Activated naive CD4-positive, alpha-beta T cell treated with anti-CD3 and anti-CD28 coated beads for 36 hours (primary cell): Measurements from ENCODE around the gene PMVK. TPM values are rescaled to one million over a fixed set of nuclear protein-coding genes. Genes with fewer than 3 reads are reported as not detected.

Experiments
- CTCF ChIA-PET: fragments of 350-600 bp; sonication (Branson Sonifier 250); formaldehyde crosslinking; loops from one replicate; lab custom pipeline; 2021; ENCODE audit warnings: antibody characterized with exemption; lab: Charles Lee
- DNase-seq: peaks from one replicate; pipeline ENCODE4 v3.0.0-alpha.2; 2020
- H3K27ac Mint-ChIP-seq: one replicate; pipeline ENCODE4 v1.8.0; 2021; ENCODE audit warnings: mild to moderate bottlenecking, mixed read lengths
- H3K27me3 Mint-ChIP-seq: one replicate; pipeline ENCODE4 v1.8.0; 2021; ENCODE audit warnings: low read depth, mixed read lengths
- H3K36me3 Mint-ChIP-seq: one replicate; pipeline ENCODE4 v1.8.0; 2021; ENCODE audit warnings: low read depth, mixed read lengths
- H3K4me1 Mint-ChIP-seq: one replicate; pipeline ENCODE4 v1.8.0; 2021; ENCODE audit warnings: low read depth, mixed read lengths
- H3K4me3 Mint-ChIP-seq: one replicate; pipeline ENCODE4 v1.8.0; 2021; ENCODE audit warnings: mild to moderate bottlenecking, moderate library complexity, mixed read lengths
- H3K9me3 Mint-ChIP-seq: one replicate; pipeline ENCODE4 v1.8.0; 2021; ENCODE audit warnings: mixed read lengths
- intact Hi-C: fragments of 100-400 bp; cut with micrococcal nuclease; formaldehyde crosslinking; loops from one replicate; pipeline ENCODE4 v1.15.1; 2023
- total RNA-seq, 2 experiments: library from RNA; stranded (reverse); gene quantifications; one replicate each; pipeline ENCODE4 v1.2.3, GENCODE V29; 2021

PMVK gene
- total RNA-seq, 2 experiments from 2014 or later: 29.8 to 30.5 TPM

DNA sequence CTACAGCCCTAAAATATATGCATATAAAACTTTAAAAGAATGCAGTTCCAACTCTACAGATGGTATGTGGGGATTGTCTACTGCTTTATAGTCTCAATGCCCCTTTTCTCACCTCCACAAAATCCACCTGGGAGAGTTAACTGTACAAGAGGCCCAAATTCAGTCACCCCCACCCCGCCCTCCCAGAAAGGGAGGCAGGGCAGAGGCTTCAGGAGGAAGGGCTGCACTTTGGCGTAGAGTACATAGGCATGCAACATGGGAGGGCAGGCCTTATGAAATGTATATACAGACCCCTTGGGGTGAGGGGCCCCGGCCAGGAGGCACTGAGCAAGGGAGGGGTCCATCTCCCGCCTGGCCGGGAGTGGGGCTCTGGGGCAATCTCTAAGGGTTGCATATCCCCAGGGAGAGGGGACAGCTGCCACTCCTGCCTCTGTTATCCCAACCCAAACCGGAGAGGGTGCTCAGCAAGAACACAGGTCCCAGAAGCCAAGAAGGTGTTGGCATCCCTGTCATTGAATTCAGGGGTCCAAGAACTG is 26.3 kb upstream of the PMVK start:
- Mint-ChIP-seq H3K27me3 (no peaks in the 10 kb centered on the region), H3K36me3 (peaks cover 28% of the 10 kb centered on the region), H3K9me3 (no peaks in the 10 kb centered on the region), H3K4me1 (peaks cover 34% of the 10 kb centered on the region), H3K27ac (peak overlapping the region; percentile 94), H3K4me3 (peak overlapping the region; percentile 86)
- DNase-seq: no peak
- CTCF ChIA-PET: interaction anchor here (1.5 to 2.6 kb wide), 2 partner anchors 8 to 122 kb away, joined by 5 to 13 read pairs; partner anchors contain the start of gene SHC1
- intact Hi-C loops: no loop called here

DNA sequence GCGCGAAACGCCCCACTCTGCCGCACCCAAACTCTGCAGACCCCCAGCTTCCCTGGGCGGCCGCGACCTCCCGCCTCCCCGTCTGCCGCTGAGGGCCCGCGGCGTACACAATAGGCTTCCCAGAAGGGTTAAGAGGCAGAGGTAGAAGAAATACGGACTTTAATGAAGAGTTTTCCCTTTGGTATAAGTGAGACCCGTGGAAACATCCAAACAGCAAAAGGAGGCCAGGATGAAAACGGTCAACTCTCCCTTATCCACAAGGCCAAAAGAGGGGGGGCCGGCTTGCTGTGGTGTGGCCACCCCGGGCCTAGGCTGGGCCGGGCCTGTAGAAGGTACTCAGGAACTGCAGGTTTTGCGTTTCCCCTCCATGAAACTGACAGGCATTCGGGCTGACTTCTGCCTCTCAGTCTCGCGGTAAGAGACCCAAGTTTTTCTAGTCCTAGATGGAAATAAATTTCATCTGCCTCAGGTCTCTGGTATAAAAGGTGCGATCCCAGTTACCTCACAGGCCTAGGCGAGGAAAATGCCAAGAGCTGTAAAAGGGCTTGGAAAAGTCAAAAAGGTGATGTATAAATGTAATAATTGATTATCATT is 25.7 kb upstream of the PMVK start:
- H3K4me1 Mint-ChIP-seq: peaks cover 37% of the 10 kb centered on the region
- no peak for DNase-seq
- H3K27me3 Mint-ChIP-seq: no peaks in the 10 kb centered on the region
- CTCF ChIA-PET: interaction anchor here (1.5 to 3.6 kb wide), 5 partner anchors 9 to 123 kb away, joined by 4 to 17 read pairs (median 8); partner anchors contain the start of gene SHC1
- intact Hi-C loops: no loop called here
- peak overlapping the region; percentile 94 for H3K27ac Mint-ChIP-seq
- no peaks in the 10 kb centered on the region for H3K9me3 Mint-ChIP-seq
- H3K4me3 Mint-ChIP-seq: peak overlapping the region; percentile 86
- H3K36me3 Mint-ChIP-seq: peaks cover 28% of the 10 kb centered on the region

DNA sequence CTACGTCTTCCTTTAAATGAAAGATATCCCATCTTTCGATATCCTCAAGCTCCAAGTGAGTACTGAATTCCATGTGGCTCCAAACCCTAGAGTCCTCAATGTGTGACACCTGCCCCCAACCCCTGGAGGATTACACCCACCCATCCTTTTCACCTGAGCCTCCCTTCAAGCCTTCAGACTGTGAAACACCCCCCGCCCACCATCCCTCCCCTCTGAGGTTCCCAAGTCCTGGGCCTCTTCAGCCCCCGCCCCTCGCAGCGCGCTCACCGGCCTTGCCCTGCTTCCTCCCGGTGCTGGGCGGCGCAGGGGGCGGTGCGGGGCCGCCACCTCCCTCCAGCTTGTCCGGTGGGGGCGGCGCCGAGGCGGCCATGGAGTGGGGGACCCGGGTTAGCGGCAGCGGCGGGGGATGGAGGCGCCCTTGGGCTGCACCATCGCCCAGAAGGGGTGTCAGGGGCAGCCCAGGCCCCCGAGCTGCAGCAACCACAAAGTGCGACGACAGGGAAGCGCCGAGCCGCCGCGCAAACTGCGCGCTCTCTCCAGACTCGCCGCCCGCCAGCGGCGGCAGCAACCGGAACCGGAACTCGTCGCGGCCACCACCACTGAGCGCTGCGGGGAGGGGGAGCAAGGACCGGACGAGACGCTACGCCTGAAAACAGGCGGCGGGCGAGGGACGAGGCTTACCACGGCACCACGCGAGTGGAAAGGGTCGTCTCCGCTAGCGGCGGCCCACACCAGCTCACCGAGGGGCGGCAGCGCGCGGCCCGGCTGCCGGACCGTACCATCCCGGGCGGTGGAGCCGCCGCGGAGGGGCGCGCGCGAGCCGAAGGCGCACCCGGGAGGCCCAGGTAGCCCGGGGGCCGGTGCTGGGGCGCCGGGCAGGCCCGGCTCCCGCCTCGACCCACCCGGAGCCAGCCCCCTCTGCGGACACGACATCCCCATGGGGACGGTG is 25.0 kb upstream of the PMVK start, which contains the start of gene PYGO2:
TSS of gene PYGO2 (minus strand) at position 576 of the 949 bp plus-strand sequence. CDS start at position 370, 206 bp downstream.
- CTCF ChIA-PET: interaction anchor here (0.8 to 3.6 kb wide), 12 partner anchors 8 to 124 kb away, joined by 3 to 17 read pairs (median 4); partner anchors contain the start of genes ADAM15, FLAD1 and SHC1
- peak within 1 kb of the TSS; percentile 94 for H3K27ac Mint-ChIP-seq
- peaks cover 42% of the 10 kb centered on the region for H3K4me1 Mint-ChIP-seq
- DNase-seq: peak; percentile 86
- intact Hi-C loops: loop anchor here (1.0 kb wide), 5 partner anchors 9 to 100 kb away; partner anchors contain the start of gene CKS1B
- H3K9me3 Mint-ChIP-seq: no peaks in the 10 kb centered on the region
- H3K27me3 Mint-ChIP-seq: no peaks in the 10 kb centered on the region
- H3K4me3 Mint-ChIP-seq: peak within 1 kb of the TSS; percentile 96
- H3K36me3 Mint-ChIP-seq: peaks cover 20% of the 10 kb centered on the region

DNA sequence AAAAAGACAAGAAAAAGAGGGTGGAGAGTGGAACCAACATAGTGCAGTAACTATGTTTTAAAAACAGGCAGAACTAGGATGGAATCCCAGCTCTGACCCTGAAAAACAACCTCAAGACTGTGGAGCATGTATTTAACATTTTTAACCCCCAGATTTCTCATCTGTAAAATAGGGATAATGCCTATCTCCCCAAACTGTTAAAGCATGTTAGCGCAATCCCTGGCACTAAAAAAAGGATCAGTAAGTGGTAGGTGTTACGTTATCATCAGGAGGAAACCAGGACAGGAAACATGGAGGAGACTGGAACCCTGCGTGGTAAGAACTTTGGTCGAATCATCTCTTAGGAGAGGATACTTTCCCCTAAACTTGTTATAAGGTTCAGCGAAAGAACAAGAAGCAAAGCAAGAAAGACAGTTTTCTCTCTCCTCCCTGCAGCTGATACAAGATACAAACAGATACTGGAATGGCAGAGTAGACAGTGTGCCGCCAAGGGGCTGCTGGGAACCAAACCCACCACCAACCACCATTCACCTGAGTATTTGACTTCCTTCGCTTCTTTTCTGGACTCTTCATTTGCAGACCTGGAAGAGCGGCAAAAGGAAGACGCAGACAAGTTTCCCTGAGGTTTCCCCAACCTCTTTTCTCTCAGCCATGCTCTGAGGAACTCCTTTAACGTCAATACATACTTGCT is 24.1 kb upstream of the PMVK start:
- no peak for DNase-seq
- H3K4me1 Mint-ChIP-seq: peaks cover 47% of the 10 kb centered on the region
- no peaks in the 10 kb centered on the region for H3K9me3 Mint-ChIP-seq
- H3K27me3 Mint-ChIP-seq: no peaks in the 10 kb centered on the region
- H3K36me3 Mint-ChIP-seq: peaks cover 20% of the 10 kb centered on the region
- CTCF ChIA-PET: interaction anchor here (0.8 to 3.6 kb wide), 9 partner anchors 11 to 125 kb away, joined by 3 to 17 read pairs (median 6); partner anchors contain the start of genes ADAM15, FLAD1 and SHC1
- H3K4me3 Mint-ChIP-seq: peak overlapping the region; percentile 96
- intact Hi-C loops: loop anchor here (1.0 kb wide), 5 partner anchors 8 to 101 kb away; partner anchors contain the start of gene CKS1B
- peak overlapping the region; percentile 94 for H3K27ac Mint-ChIP-seq

DNA sequence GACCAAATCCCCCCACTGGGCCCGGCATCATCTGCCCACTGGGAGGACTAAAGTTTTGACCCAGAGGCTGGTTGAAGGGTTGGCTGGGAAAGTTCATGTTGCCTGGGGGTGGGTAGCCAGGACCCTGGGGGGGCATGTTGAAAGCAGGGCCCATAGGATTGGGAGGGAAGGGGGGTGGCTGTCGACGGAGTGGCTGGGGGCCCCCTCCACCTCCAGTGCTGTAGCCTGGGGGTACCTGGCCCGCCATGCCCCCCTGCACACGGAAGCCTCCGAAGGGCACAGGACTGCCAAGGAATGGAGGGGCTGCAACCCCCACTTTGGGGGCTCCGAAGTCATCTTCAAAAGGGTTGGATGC is 22.9 kb upstream of the PMVK start:
- peak overlapping the region; percentile 96 for H3K4me3 Mint-ChIP-seq
- no peaks in the 10 kb centered on the region for H3K27me3 Mint-ChIP-seq
- H3K27ac Mint-ChIP-seq: peak overlapping the region; percentile 94
- intact Hi-C loops: no loop called here
- CTCF ChIA-PET: interaction anchor here (2.0 to 3.6 kb wide), 2 partner anchors 40 to 102 kb away, joined by 9 to 17 read pairs; no protein-coding TSS in a partner anchor
- peaks cover 18% of the 10 kb centered on the region for H3K36me3 Mint-ChIP-seq
- peaks cover 56% of the 10 kb centered on the region for H3K4me1 Mint-ChIP-seq
- DNase-seq: no peak
- no peaks in the 10 kb centered on the region for H3K9me3 Mint-ChIP-seq

DNA sequence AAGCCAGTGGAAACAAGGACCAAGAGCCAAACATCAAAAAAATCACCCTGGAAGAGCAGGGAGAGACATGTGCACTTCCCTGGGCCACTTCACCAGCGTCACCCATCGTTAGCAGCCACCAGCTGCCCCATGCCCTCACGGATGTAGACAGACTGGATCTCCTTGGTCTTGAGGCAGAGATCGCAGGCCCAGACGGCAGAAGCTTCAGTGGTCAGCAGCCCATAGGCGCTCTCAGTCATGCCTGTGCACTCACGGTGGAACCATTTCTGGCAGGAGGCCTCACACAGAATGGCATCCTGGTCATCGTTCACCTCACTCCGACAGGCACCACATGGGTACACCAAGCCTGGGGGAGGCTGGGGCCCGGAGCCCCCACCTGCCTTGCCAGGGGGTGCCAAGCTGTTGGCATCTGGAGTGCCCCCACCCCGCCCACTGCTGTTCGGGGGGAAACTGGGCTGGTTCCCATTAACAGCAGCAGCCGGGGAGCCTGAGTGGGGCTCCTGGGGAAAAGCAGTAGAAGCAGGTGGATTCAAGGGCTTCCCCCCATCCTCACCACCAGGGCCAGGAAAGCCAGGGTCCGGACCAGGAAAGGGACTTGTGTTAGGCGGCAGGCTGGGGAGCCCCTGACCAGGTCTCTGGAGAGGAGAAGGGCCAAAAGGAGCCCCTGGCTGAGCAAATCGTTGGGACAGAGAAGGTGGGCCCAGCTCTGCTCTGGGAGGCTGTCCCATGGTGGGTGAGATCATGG is 22.3 kb upstream of the PMVK start:
- no peak overlapping the region for H3K4me3 Mint-ChIP-seq
- no peaks in the 10 kb centered on the region for H3K27me3 Mint-ChIP-seq

DNA sequence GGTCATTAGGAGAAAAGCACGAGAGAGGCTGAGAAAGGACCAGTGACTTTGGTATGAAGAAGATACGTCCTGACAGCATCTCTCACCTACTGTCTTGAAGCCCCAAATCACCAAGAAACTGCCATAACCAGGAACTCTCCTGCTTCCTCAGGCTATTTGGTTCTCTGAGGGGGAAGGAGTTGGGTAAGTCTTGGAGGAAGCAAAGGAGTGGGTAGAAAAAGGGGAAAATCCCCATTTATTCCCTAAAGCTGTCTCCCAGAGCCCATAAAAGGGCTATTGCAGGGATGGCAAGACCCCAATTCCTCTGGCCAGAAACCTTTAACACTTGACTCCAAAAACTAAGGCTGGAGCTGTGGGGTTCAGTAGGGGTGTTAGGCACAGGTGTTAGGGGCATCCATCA is 21.5 kb upstream of the PMVK start:
- DNase-seq: no peak
- H3K4me3 Mint-ChIP-seq: no peak overlapping the region
- intact Hi-C loops: no loop called here
- H3K9me3 Mint-ChIP-seq: no peaks in the 10 kb centered on the region
- H3K4me1 Mint-ChIP-seq: peaks cover 62% of the 10 kb centered on the region
- CTCF ChIA-PET: no interaction called here
- H3K36me3 Mint-ChIP-seq: peaks cover 13% of the 10 kb centered on the region
- peak overlapping the region; percentile 24 for H3K27ac Mint-ChIP-seq
- no peaks in the 10 kb centered on the region for H3K27me3 Mint-ChIP-seq

More for the DNA sequence above, 22.3 kb upstream of the PMVK start:
- intact Hi-C loops: no loop called here
- CTCF ChIA-PET: interaction anchor here (3.6 kb wide), 1 partner anchor 40 kb away, joined by 17 read pairs; no protein-coding TSS in a partner anchor
- Mint-ChIP-seq H3K9me3 (no peaks in the 10 kb centered on the region), H3K27ac (peak overlapping the region; percentile 50), H3K36me3 (peaks cover 17% of the 10 kb centered on the region), H3K4me1 (peaks cover 60% of the 10 kb centered on the region)
- no peak for DNase-seq

DNA sequence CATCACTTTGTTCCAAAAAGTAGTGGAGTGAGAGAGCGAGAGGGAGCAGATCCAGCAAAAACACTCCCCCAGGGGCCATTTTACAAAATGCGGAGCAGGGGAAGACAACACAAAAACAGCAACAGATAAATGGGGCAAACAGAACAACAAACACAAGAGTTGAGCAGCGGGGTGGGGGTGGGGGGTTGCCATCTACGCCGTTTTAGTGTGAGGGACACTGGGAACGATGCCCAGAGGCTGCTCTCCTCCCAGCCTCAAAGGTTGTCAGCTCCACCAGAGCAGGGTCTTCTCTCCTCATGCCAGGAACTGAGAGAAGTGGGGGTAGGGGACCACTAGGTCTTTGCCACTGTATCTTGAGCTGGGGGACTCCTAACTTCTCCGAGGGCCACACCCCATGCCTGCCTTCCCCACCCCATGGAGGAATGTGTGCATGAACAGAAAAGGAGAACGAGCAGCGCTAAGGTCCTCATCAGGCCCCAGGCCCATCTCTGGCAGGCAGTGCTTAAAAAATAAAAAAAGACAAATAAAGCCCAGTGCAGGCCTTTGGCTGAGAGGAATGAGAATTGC is 20.7 kb upstream of the PMVK start:
- Mint-ChIP-seq H3K4me3 (peak overlapping the region; percentile 18), H3K27ac (peak overlapping the region; percentile 96), H3K36me3 (peaks cover 13% of the 10 kb centered on the region), H3K27me3 (no peaks in the 10 kb centered on the region), H3K4me1 (peaks cover 63% of the 10 kb centered on the region), H3K9me3 (no peaks in the 10 kb centered on the region)
- CTCF ChIA-PET: interaction anchor here (0.5 to 2.6 kb wide), 2 partner anchors 13 to 32 kb away, joined by 3 to 9 read pairs; partner anchors contain the start of gene SHC1
- no peak for DNase-seq
- intact Hi-C loops: no loop called here

DNA sequence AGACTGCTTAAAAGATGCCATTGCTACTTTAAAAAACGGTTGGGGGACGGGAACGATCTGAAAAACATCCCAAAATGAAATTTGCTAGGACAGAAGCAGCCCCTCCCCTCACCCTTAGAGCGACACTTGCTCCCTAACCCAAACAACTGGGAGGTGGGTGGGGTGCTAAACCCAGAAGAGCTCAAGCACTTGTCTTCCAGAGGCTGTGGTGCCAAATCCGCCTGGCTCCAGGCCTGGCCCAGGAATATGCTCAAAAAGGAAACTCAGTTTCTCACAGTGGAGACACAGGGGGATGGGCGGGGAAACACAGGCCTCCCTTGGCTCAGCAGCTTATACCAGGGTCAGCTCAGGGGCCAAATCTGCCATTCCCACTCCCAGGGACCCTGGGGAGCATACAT is 20.0 kb upstream of the PMVK start:
- CTCF ChIA-PET: interaction anchor here (0.5 to 2.6 kb wide), 6 partner anchors 14 to 63 kb away, joined by 3 to 9 read pairs (median 5); partner anchors contain the start of gene SHC1
- DNase-seq: no peak
- H3K4me3 Mint-ChIP-seq: peak overlapping the region; percentile 91
- H3K36me3 Mint-ChIP-seq: peaks cover 11% of the 10 kb centered on the region
- intact Hi-C loops: no loop called here
- H3K27me3 Mint-ChIP-seq: no peaks in the 10 kb centered on the region
- H3K9me3 Mint-ChIP-seq: no peaks in the 10 kb centered on the region
- peak overlapping the region; percentile 96 for H3K27ac Mint-ChIP-seq
- H3K4me1 Mint-ChIP-seq: peaks cover 68% of the 10 kb centered on the region

DNA sequence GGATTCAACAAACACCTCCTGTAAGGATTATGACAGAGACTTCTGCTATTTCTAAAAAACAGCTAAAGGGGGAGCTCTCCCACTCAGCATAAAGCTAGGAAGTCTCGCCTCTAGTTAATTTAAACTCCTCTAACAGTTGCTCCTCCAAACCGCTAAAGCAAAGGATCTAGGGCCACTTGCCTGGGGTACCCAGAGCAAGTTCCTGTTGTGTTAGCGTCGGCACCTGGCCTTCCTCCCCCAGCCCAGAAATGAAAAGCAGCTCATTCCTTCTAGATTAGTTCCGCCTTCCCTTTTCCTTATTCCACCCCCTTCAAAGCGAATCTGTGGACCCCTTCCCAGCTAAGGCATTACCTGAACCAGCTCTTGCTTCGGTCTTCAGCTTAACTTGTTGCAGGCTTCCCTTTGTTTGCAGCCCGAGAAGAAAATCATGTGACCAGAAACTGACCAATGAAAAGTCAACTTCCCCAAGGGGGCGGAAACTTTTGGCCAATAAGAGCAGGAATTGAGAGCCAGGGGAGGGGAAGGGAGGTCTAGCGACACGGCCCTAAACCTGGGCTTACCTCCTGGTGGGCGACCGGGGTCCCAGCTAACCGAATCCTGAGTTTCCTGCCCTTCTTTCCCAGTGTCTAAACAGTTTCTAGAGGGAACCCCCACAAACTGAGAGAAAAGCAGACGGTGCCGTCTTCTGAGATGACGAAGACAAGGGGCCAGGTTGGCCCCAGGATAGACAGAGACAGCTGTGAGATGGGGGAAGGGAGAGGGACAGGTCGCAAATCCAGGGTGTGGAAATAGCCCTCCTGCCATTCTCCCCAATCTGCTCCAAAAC is 19.4 kb upstream of the PMVK start, which contains the start of gene PBXIP1:
TSS of gene PBXIP1 (minus strand) at position 382 of the 826 bp plus-strand sequence. CDS start 2,378 bp downstream, outside the sequence.
- DNase-seq: peak; percentile 88
- Mint-ChIP-seq H3K36me3 (peaks cover 10% of the 10 kb centered on the region), H3K4me3 (peak within 1 kb of the TSS; percentile 91), H3K27ac (peak within 1 kb of the TSS; percentile 96), H3K9me3 (no peaks in the 10 kb centered on the region), H3K27me3 (no peaks in the 10 kb centered on the region), H3K4me1 (peaks cover 74% of the 10 kb centered on the region)
- CTCF ChIA-PET: interaction anchor here (0.7 to 2.6 kb wide), 12 partner anchors 9 to 108 kb away, joined by 3 to 9 read pairs (median 3); partner anchors contain the start of genes FLAD1 and SHC1
- intact Hi-C loops: loop anchor here (1.0 kb wide), 7 partner anchors 18 to 288 kb away; partner anchors contain the start of genes ADAM15, CKS1B, FLAD1 and PMVK
